H1 (cell line): ENCODE data around the gene RPA3. TPM values are rescaled to one million over a fixed set of nuclear protein-coding genes. Genes with fewer than 3 reads are reported as not detected.

Experiments used
- CTCF ChIA-PET: fragments of 300-600 bp; sonication (Branson Sonifier 250); formaldehyde crosslinking; loops from one replicate; lab custom pipeline; 2021; ENCODE audit not compliant: partially characterized antibody; lab: Charles Lee
- POLR2A ChIA-PET: fragments of 300-600 bp; sonication (Branson Sonifier 250); formaldehyde crosslinking; loops from one replicate; lab custom pipeline; 2021; ENCODE audit warnings: inconsistent platforms; ENCODE audit not compliant: partially characterized antibody; lab: Charles Lee
- DNase-seq, 2 experiments: peaks; one replicate each; pipeline versions ENCODE4 v3.0.0 to v3.0.0-alpha.2; 2010 to 2022; ENCODE audit warnings: low spot score in 2 of 2, low read depth in 1 of 2, mixed read lengths in 1 of 2
- FAIRE-seq: peaks from 2 replicates; lab custom pipeline; 2011; peaks lifted over from hg19 to GRCh38; lab: Jason Lieb, UNC
- H2AFZ ChIP-seq: 2 replicates; pipeline ENCODE4 v1.8.1; 2012; ENCODE audit warnings: low read length, inconsistent platforms
- H2AK5ac ChIP-seq: 2 replicates; pipeline ENCODE4 v1.6.1; 2013; ENCODE audit warnings: low read depth, low read length
- H2BK120ac ChIP-seq: replicated peaks from 2 replicates; pipeline ENCODE3; 2013; ENCODE audit warnings: low read depth, low read length, inconsistent platforms
- H2BK12ac ChIP-seq: 2 replicates; pipeline ENCODE4 v1.6.1; 2013; ENCODE audit warnings: low read depth, low read length
- H2BK15ac ChIP-seq: 2 replicates; pipeline ENCODE4 v1.6.1; 2013; ENCODE audit warnings: low read length
- H2BK20ac ChIP-seq: 2 replicates; pipeline ENCODE4 v1.6.1; 2013; ENCODE audit warnings: low read length
- H2BK5ac ChIP-seq: 2 replicates; pipeline ENCODE4 v1.6.1; 2013; ENCODE audit warnings: low read depth, low read length
- H3K14ac ChIP-seq: 2 replicates; pipeline ENCODE4 v1.6.1; 2013; ENCODE audit warnings: inconsistent platforms; ENCODE audit not compliant: insufficient read length
- H3K18ac ChIP-seq: 2 replicates; pipeline ENCODE4 v1.6.1; 2013; ENCODE audit warnings: low read length; ENCODE audit errors: extremely low read depth
- H3K23ac ChIP-seq: 2 replicates; pipeline ENCODE4 v1.6.1; 2013; ENCODE audit warnings: inconsistent platforms; ENCODE audit not compliant: insufficient read length
- H3K23me2 ChIP-seq: 2 replicates; pipeline ENCODE4 v1.6.1; 2013; ENCODE audit warnings: low read depth, low read length
- H3K27ac ChIP-seq: 2 replicates; pipeline ENCODE4 v1.6.1; 2011; ENCODE audit warnings: low read depth, low read length, inconsistent platforms
- H3K27me3 ChIP-seq, 4 experiments: replicated peaks in 1 of 4; 1 replicate in 1 of 4; 2 replicates in 3 of 4; pipeline versions ENCODE4 v1.6.1 to v1.8.1; 2011 to 2013; ENCODE audit warnings: low read length in 3 of 4, mild to moderate bottlenecking in 3 of 4, inconsistent platforms in 2 of 4, mixed read lengths in 2 of 4, moderate library complexity in 1 of 4; ENCODE audit not compliant: control insufficient read depth in 3 of 4, insufficient read depth in 3 of 4; ENCODE audit errors: extremely low read depth in 1 of 4
- H3K36me3 ChIP-seq, 4 experiments: 2 replicates each; pipeline versions ENCODE4 v1.6.1 to v1.8.1; 2011 to 2013; ENCODE audit warnings: mild to moderate bottlenecking in 4 of 4, low read length in 3 of 4, moderate library complexity in 2 of 4, control low read depth in 1 of 4, inconsistent platforms in 1 of 4; ENCODE audit not compliant: insufficient read depth in 4 of 4, control insufficient read depth in 2 of 4
- H3K4ac ChIP-seq: replicated peaks from 2 replicates; pipeline ENCODE3; 2013; ENCODE audit warnings: low read length, low read depth, mixed read lengths, inconsistent platforms; ENCODE audit not compliant: insufficient read length
- H3K4me1 ChIP-seq, 4 experiments: replicated peaks in 1 of 4; 1 replicate in 1 of 4; 2 replicates in 3 of 4; pipeline versions ENCODE4 v1.6.1 to v1.8.1; 2011 to 2013; ENCODE audit warnings: low read length in 3 of 4, inconsistent platforms in 2 of 4, mixed read lengths in 1 of 4; ENCODE audit not compliant: insufficient read depth in 4 of 4, control insufficient read depth in 3 of 4
- H3K4me2 ChIP-seq, 2 experiments: 2 replicates each; pipeline versions ENCODE4 v1.6.1 to v1.8.1; 2011 to 2013; ENCODE audit warnings: low read depth in 2 of 2, low read length in 2 of 2, control low read depth in 1 of 2, inconsistent platforms in 1 of 2, mild to moderate bottlenecking in 1 of 2; ENCODE audit not compliant: insufficient read depth in 1 of 2
- H3K4me3 ChIP-seq, 4 experiments: fragments of 200-600, 300-600 bp in 1 of 4; sonication (generic), shearing (Covaris generic), sonication (Bioruptor Twin) in 1 of 4; 2 replicates each; pipeline versions ENCODE4 v1.5.1 to v1.8.1; 2011 to 2016; ENCODE audit warnings: low read length in 4 of 4, low read depth in 3 of 4, control low read depth in 2 of 4, inconsistent platforms in 2 of 4, mild to moderate bottlenecking in 2 of 4, mixed read lengths in 1 of 4, moderate library complexity in 1 of 4; ENCODE audit not compliant: insufficient read depth in 2 of 4; ENCODE audit errors: extremely low read depth in 1 of 4
- H3K56ac ChIP-seq: replicated peaks from 2 replicates; pipeline ENCODE3; 2013; ENCODE audit warnings: low read depth, mild to moderate bottlenecking, mixed read lengths, low read length, inconsistent platforms; ENCODE audit not compliant: insufficient read length
- H3K79me1 ChIP-seq: 2 replicates; pipeline ENCODE4 v1.6.1; 2013; ENCODE audit warnings: low read depth, low read length, control low read depth
- H3K79me2 ChIP-seq, 2 experiments: 2 replicates each; pipeline versions ENCODE4 v1.6.1 to v1.8.1; 2012 to 2013; ENCODE audit warnings: low read length in 2 of 2, mild to moderate bottlenecking in 2 of 2, inconsistent platforms in 1 of 2; ENCODE audit not compliant: insufficient read depth in 2 of 2, control insufficient read depth in 1 of 2
- H3K9ac ChIP-seq, 4 experiments: replicated peaks in 1 of 4; 1 replicate in 1 of 4; 2 replicates in 3 of 4; pipeline versions ENCODE4 v1.6.1 to v1.8.1; 2011 to 2013; ENCODE audit warnings: low read depth in 3 of 4, low read length in 3 of 4, control low read depth in 2 of 4, mild to moderate bottlenecking in 2 of 4, moderate library complexity in 2 of 4, inconsistent platforms in 1 of 4; ENCODE audit errors: extremely low read depth in 1 of 4
- H3K9me3 ChIP-seq, 2 experiments: 2 replicates each; pipeline versions ENCODE4 v1.6.1 to v1.8.1; 2012 to 2013; ENCODE audit warnings: mild to moderate bottlenecking in 2 of 2, moderate library complexity in 2 of 2, control low read depth in 1 of 2, inconsistent platforms in 1 of 2, low read depth in 1 of 2, low read length in 1 of 2, mixed read lengths in 1 of 2; ENCODE audit not compliant: insufficient read depth in 2 of 2
- H4K20me1 ChIP-seq, 2 experiments: replicated peaks in 1 of 2; 2 replicates each; pipeline versions ENCODE3 to v1.8.1; 2011 to 2013; ENCODE audit warnings: inconsistent platforms in 2 of 2, low read length in 2 of 2, mild to moderate bottlenecking in 1 of 2; ENCODE audit not compliant: insufficient read depth in 2 of 2, control insufficient read depth in 1 of 2
- H4K5ac ChIP-seq: 2 replicates; pipeline ENCODE4 v1.6.1; 2013; ENCODE audit warnings: low read length, low read depth, mixed read lengths, inconsistent platforms; ENCODE audit not compliant: insufficient read length
- H4K8ac ChIP-seq: 2 replicates; pipeline ENCODE4 v1.8.0; 2013; ENCODE audit warnings: mild to moderate bottlenecking, moderate library complexity, low read length, inconsistent platforms; ENCODE audit not compliant: insufficient read depth; ENCODE audit errors: extremely low read depth
- H4K91ac ChIP-seq: replicated peaks from 2 replicates; pipeline ENCODE3; 2013; ENCODE audit warnings: low read length, mixed read lengths, inconsistent platforms; ENCODE audit not compliant: insufficient read length
- CEBPB ChIP-seq: IDR thresholded peaks from 2 replicates; pipeline ENCODE4 v1.6.1; 2012; ENCODE audit warnings: low read depth, low read length
- CREB1 ChIP-seq: IDR thresholded peaks from 2 replicates; pipeline ENCODE4 v1.6.1; 2012; ENCODE audit warnings: inconsistent platforms
- CTBP2 ChIP-seq: IDR thresholded peaks from 2 replicates; pipeline ENCODE4 v1.7.0; 2011; ENCODE audit warnings: borderline replicate concordance, mild to moderate bottlenecking, moderate library complexity, mixed read lengths, low read length; ENCODE audit not compliant: insufficient read depth, insufficient read length
- E2F6 ChIP-seq: IDR thresholded peaks from 2 replicates; pipeline ENCODE4 v1.6.1; 2012; ENCODE audit warnings: inconsistent platforms
- EGR1 ChIP-seq: IDR thresholded peaks from 2 replicates; pipeline ENCODE4 v1.6.1; 2011; ENCODE audit warnings: low read depth, low read length, borderline replicate concordance
- EZH2 ChIP-seq: fragments of 200-600 bp; sonication (generic); IDR thresholded peaks from 2 replicates; pipeline ENCODE4 v1.7.1; 2012; ENCODE audit warnings: low read depth, mild to moderate bottlenecking, moderate library complexity, low read length, inconsistent platforms; ENCODE audit not compliant: severe bottlenecking
- HDAC6 ChIP-seq: IDR thresholded peaks from one replicate; pipeline ENCODE4 v1.7.1; 2012; ENCODE audit warnings: low read depth, mild to moderate bottlenecking, inconsistent platforms, low read length, moderate library complexity
- RNF2 ChIP-seq: fragments of 200-900, 300-1000 bp; sonication (generic); IDR thresholded peaks from 2 replicates; pipeline ENCODE4 v1.7.1; 2016; ENCODE audit warnings: borderline replicate concordance, low read depth, mild to moderate bottlenecking, antibody characterized with exemption, low read length; ENCODE audit not compliant: poor library complexity, severe bottlenecking; ENCODE audit errors: missing control alignments
- RXRA ChIP-seq: IDR thresholded peaks from 2 replicates; pipeline ENCODE4 v1.6.1; 2011; ENCODE audit warnings: low read depth, mild to moderate bottlenecking, low read length, moderate library complexity; ENCODE audit not compliant: insufficient read depth
- SRF ChIP-seq: IDR thresholded peaks from 2 replicates; pipeline ENCODE4 v1.6.1; 2011; ENCODE audit warnings: mild to moderate bottlenecking, low read depth, low read length, moderate library complexity
- TBP ChIP-seq: IDR thresholded peaks from 2 replicates; pipeline ENCODE4 v1.6.1; 2011; ENCODE audit warnings: low read depth, low read length, improper control_type of control experiment
- WGBS, 2 experiments: shearing (Covaris generic) in 1 of 2; methylation state at CpG; one replicate each; pipeline versions ENCODE4 v1.1.6 to v1.1.7; 2013 to 2015; ENCODE audit warnings: low lambda C conversion rate in 2 of 2, mixed read lengths in 2 of 2, inconsistent platforms in 1 of 2, low coverage in 1 of 2, missing lambda C conversion rate in 1 of 2; ENCODE audit not compliant: insufficient replicate concordance in 2 of 2, insufficient coverage in 1 of 2, insufficient read length in 1 of 2; ENCODE audit errors: extremely low coverage in 1 of 2, missing lambda C conversion rate in 1 of 2; 5-methylcytosine and 5-hydroxymethylcytosine counted together
- polyA plus RNA-seq, 7 experiments: library from polyadenylated mRNA; depleted of rRNA in 3 of 7; stranded (reverse) in 5 of 7; unstranded in 2 of 7; fragments of >200 nt in 5 of 7; fragments of 200-250 nt in 2 of 7; gene quantifications; 1 replicate in 5 of 7; 2 replicates in 1 of 7; 4 replicates in 1 of 7; pipeline versions ENCODE4 v1.2.1 to v1.2.3, GENCODE V29; 2011 to 2013; ENCODE audit warnings: missing spikeins in 2 of 7, mixed read lengths in 2 of 7
- total RNA-seq: library from RNA; stranded (reverse); fragmentation: NEBNext Ultra II Directional; extraction: Animal tissue kit (Norgen Biotek cat#: 25700); gene quantifications from 2 replicates; pipeline ENCODE4 v1.2.1, GENCODE V29; 2021

Gene RPA3
- total and polyA plus RNA-seq, 2 of the 8 experiments (the other 6 are each of a cell fraction or from before 2014, with no cell fraction given) = 60.2 to 105 TPM

GRCh38 chr7:7751243-7752092, 33.1 kb upstream of the RPA3 start:
- Histone ChIP-seq H4K5ac (no peak overlapping the region), H3K18ac (no peak overlapping the region), H4K8ac (no peak overlapping the region), H3K79me1 (no peaks in the 10 kb centered on the region), H3K27me3 (no peaks in the 10 kb centered on the region), H2BK20ac (no peak overlapping the region), H3K4me1 (no peaks in the 10 kb centered on the region), H2AK5ac (no peak overlapping the region), H3K23ac (no peak overlapping the region), H3K4me3 (no peak overlapping the region), H3K9me3 (no peaks in the 10 kb centered on the region), H3K9ac (no peak overlapping the region; a peak in 1 of 7 replicates), H2BK5ac (no peak overlapping the region), H2AFZ (no peak overlapping the region), H3K36me3 (no peaks in the 10 kb centered on the region), H3K4me2 (no peak overlapping the region), H2BK12ac (no peak overlapping the region), H2BK15ac (no peak overlapping the region), H3K23me2 (no peaks in the 10 kb centered on the region), H3K79me2 (no peaks in the 10 kb centered on the region), H4K91ac (no peak overlapping the region), H4K20me1 (no peaks in the 10 kb centered on the region), H3K4ac (no peak overlapping the region), H3K56ac (no peak overlapping the region), H3K14ac (no peak overlapping the region), H2BK120ac (no peak overlapping the region), H3K27ac (no peak overlapping the region)
- CTCF ChIA-PET = interaction anchor here (0.8 to 1.4 kb wide), 3 partner anchors 70 to 627 kb away, joined by 3 read pairs; no protein-coding TSS in a partner anchor
- no peak for DNase-seq
- peak; percentile 19 for FAIRE-seq
- 78% methylated on average over 3 of the region's 3 CpGs; no CpG with 5 or more reads in 1 of the 2 experiments for WGBS, 2 experiments
- POLR2A ChIA-PET = interaction anchor here (1.1 kb wide), 1 partner anchor 12 kb away, joined by 3 read pairs; no protein-coding TSS in a partner anchor
- TF ChIP-seq EGR1 (no peak), CEBPB (no peak), RNF2 (no peak), CTBP2 (no peak), HDAC6 (no peak), RXRA (no peak), CREB1 (no peak), E2F6 (no peak), TBP (no peak), EZH2 (no peak), SRF (no peak)
